ENCODE measurements around the gene CA9.

CA9 gene

GRCh38 chr9:35669331-35670145, 4.2 kb upstream of the CA9 start:
- Histone ChIP-seq H3K27me3 (ENCODE audit: insufficient read depth, low read length) (peaks cover 7% of the 10 kb centered on the region), H3K4me3 (ENCODE audit: low read length) (no peak overlapping the region), H2AFZ (ENCODE audit: low read depth, low read length) (no peak overlapping the region), H3K36me3 (ENCODE audit: insufficient read depth, low read length) (no peaks in the 10 kb centered on the region), H3K4me1 (ENCODE audit: insufficient read depth, low read length) (peaks cover 4% of the 10 kb centered on the region), H3K9me3 (ENCODE audit: low read length) (no peaks in the 10 kb centered on the region)

- Histone ChIP-seq H3K27me3 (ENCODE audit: insufficient read depth, low read length) (peaks cover 13% of the 10 kb centered on the region), H3K4me3 (ENCODE audit: low read length) (no peak overlapping the region), H3K9me3 (ENCODE audit: low read length) (no peaks in the 10 kb centered on the region), H3K4me1 (ENCODE audit: insufficient read depth, low read length) (no peaks in the 10 kb centered on the region), H2AFZ (ENCODE audit: low read depth, low read length) (no peak overlapping the region), H3K36me3 (ENCODE audit: insufficient read depth, low read length) (no peaks in the 10 kb centered on the region)
Observed at GRCh38 chr9:35674025-35674361, 265 bp downstream of the CA9 start.

DNA sequence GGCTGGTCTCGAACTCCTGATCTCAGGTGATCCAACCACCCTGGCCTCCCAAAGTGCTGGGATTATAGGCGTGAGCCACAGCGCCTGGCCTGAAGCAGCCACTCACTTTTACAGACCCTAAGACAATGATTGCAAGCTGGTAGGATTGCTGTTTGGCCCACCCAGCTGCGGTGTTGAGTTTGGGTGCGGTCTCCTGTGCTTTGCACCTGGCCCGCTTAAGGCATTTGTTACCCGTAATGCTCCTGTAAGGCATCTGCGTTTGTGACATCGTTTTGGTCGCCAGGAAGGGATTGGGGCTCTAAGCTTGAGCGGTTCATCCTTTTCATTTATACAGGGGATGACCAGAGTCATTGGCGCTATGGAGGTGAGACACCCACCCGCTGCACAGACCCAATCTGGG, 1.5 kb downstream of the CA9 start:
- no peak overlapping the region for H3K4me3 ChIP-seq (ENCODE audit: low read length)
- H3K9me3 ChIP-seq (ENCODE audit: low read length), result no peaks in the 10 kb centered on the region
- H3K36me3 ChIP-seq (ENCODE audit: insufficient read depth, low read length), result no peaks in the 10 kb centered on the region
- peaks cover 13% of the 10 kb centered on the region for H3K27me3 ChIP-seq (ENCODE audit: insufficient read depth, low read length)
- no peaks in the 10 kb centered on the region for H3K4me1 ChIP-seq (ENCODE audit: insufficient read depth, low read length)
- H2AFZ ChIP-seq (ENCODE audit: low read depth, low read length), result no peak overlapping the region

- H3K4me3 ChIP-seq (ENCODE audit: low read length), result no peak overlapping the region
- peaks cover 13% of the 10 kb centered on the region for H3K27me3 ChIP-seq (ENCODE audit: insufficient read depth, low read length)
- no peaks in the 10 kb centered on the region for H3K36me3 ChIP-seq (ENCODE audit: insufficient read depth, low read length)
- H3K4me1 ChIP-seq (ENCODE audit: insufficient read depth, low read length), result no peaks in the 10 kb centered on the region
- no peaks in the 10 kb centered on the region for H3K9me3 ChIP-seq (ENCODE audit: low read length)
- H2AFZ ChIP-seq (ENCODE audit: low read depth, low read length), result no peak overlapping the region
Observed at GRCh38 chr9:35675732-35676392, 2.1 kb downstream of the CA9 start.

DNA sequence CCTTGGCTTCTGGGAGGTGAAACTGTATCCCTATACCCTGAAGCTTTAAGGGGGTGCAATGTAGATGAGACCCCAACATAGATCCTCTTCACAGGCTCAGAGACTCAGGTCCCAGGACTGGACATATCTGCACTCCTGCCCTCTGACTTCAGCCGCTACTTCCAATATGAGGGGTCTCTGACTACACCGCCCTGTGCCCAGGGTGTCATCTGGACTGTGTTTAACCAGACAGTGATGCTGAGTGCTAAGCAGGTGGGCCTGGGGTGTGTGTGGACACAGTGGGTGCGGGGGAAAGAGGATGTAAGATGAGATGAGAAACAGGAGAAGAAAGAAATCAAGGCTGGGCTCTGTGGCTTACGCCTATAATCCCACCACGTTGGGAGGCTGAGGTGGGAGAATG, 5.4 kb downstream of the CA9 start:
- Histone ChIP-seq H3K27me3 (ENCODE audit: insufficient read depth, low read length) (peaks cover 9% of the 10 kb centered on the region), H2AFZ (ENCODE audit: low read depth, low read length) (no peak overlapping the region), H3K4me1 (ENCODE audit: insufficient read depth, low read length) (no peaks in the 10 kb centered on the region), H3K9me3 (ENCODE audit: low read length) (no peaks in the 10 kb centered on the region), H3K4me3 (ENCODE audit: low read length) (no peak overlapping the region), H3K36me3 (ENCODE audit: insufficient read depth, low read length) (no peaks in the 10 kb centered on the region)

DNA sequence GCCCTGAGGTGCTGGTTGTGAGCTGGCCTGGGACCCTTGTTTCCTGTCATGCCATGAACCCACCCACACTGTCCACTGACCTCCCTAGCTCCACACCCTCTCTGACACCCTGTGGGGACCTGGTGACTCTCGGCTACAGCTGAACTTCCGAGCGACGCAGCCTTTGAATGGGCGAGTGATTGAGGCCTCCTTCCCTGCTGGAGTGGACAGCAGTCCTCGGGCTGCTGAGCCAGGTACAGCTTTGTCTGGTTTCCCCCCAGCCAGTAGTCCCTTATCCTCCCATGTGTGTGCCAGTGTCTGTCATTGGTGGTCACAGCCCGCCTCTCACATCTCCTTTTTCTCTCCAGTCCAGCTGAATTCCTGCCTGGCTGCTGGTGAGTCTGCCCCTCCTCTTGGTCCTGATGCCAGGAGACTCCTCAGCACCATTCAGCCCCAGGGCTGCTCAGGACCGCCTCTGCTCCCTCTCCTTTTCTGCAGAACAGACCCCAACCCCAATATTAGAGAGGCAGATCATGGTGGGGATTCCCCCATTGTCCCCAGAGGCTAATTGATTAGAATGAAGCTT, 6.1 kb downstream of the CA9 start:
- no peak overlapping the region for H3K4me3 ChIP-seq (ENCODE audit: low read length)
- H3K36me3 ChIP-seq (ENCODE audit: insufficient read depth, low read length), result no peaks in the 10 kb centered on the region
- H3K27me3 ChIP-seq (ENCODE audit: insufficient read depth, low read length), result peaks cover 4% of the 10 kb centered on the region
- no peaks in the 10 kb centered on the region for H3K9me3 ChIP-seq (ENCODE audit: low read length)
- H3K4me1 ChIP-seq (ENCODE audit: insufficient read depth, low read length), result no peaks in the 10 kb centered on the region
- H2AFZ ChIP-seq (ENCODE audit: low read depth, low read length), result no peak overlapping the region

- H3K4me3 ChIP-seq (ENCODE audit: low read length), result no peak overlapping the region
- no peaks in the 10 kb centered on the region for H3K4me1 ChIP-seq (ENCODE audit: insufficient read depth, low read length)
- peaks cover 4% of the 10 kb centered on the region for H3K27me3 ChIP-seq (ENCODE audit: insufficient read depth, low read length)
- H2AFZ ChIP-seq (ENCODE audit: low read depth, low read length), result no peak overlapping the region
- H3K9me3 ChIP-seq (ENCODE audit: low read length), result no peaks in the 10 kb centered on the region
- H3K36me3 ChIP-seq (ENCODE audit: insufficient read depth, low read length), result no peaks in the 10 kb centered on the region
Observed at GRCh38 chr9:35680331-35681105, 6.8 kb downstream of the CA9 start.

- H3K36me3 ChIP-seq (ENCODE audit: insufficient read depth, low read length), result no peaks in the 10 kb centered on the region
- no peaks in the 10 kb centered on the region for H3K4me1 ChIP-seq (ENCODE audit: insufficient read depth, low read length)
- no peaks in the 10 kb centered on the region for H3K9me3 ChIP-seq (ENCODE audit: low read length)
- H2AFZ ChIP-seq (ENCODE audit: low read depth, low read length), result no peak overlapping the region
- H3K4me3 ChIP-seq (ENCODE audit: low read length), result no peak overlapping the region
- peaks cover 4% of the 10 kb centered on the region for H3K27me3 ChIP-seq (ENCODE audit: insufficient read depth, low read length)
Observed at GRCh38 chr9:35681341-35682002, 7.7 kb downstream of the CA9 start.

- Histone ChIP-seq H3K4me3 (ENCODE audit: low read length) (no peak overlapping the region), H2AFZ (ENCODE audit: low read depth, low read length) (no peak overlapping the region), H3K27me3 (ENCODE audit: insufficient read depth, low read length) (peaks cover 3% of the 10 kb centered on the region), H3K4me1 (ENCODE audit: insufficient read depth, low read length) (no peaks in the 10 kb centered on the region), H3K9me3 (ENCODE audit: low read length) (no peaks in the 10 kb centered on the region), H3K36me3 (ENCODE audit: insufficient read depth, low read length) (no peaks in the 10 kb centered on the region)
Observed at GRCh38 chr9:35682051-35682450, 8.3 kb downstream of the CA9 start.

- H3K4me3 ChIP-seq (ENCODE audit: low read length), result no peak overlapping the region
- H3K9me3 ChIP-seq (ENCODE audit: low read length), result no peaks in the 10 kb centered on the region
- no peaks in the 10 kb centered on the region for H3K36me3 ChIP-seq (ENCODE audit: insufficient read depth, low read length)
- no peaks in the 10 kb centered on the region for H3K27me3 ChIP-seq (ENCODE audit: insufficient read depth, low read length)
- H3K4me1 ChIP-seq (ENCODE audit: insufficient read depth, low read length), result no peaks in the 10 kb centered on the region
- no peak overlapping the region for H2AFZ ChIP-seq (ENCODE audit: low read depth, low read length)
Observed at GRCh38 chr9:35682520-35683315, 9.0 kb downstream of the CA9 start.

- Histone ChIP-seq H3K27me3 (ENCODE audit: insufficient read depth, low read length) (no peaks in the 10 kb centered on the region), H3K4me3 (ENCODE audit: low read length) (no peak overlapping the region), H3K9me3 (ENCODE audit: low read length) (no peaks in the 10 kb centered on the region), H3K36me3 (ENCODE audit: insufficient read depth, low read length) (no peaks in the 10 kb centered on the region), H2AFZ (ENCODE audit: low read depth, low read length) (no peak overlapping the region), H3K4me1 (ENCODE audit: insufficient read depth, low read length) (no peaks in the 10 kb centered on the region)
Observed at GRCh38 chr9:35683323-35683722, 9.6 kb downstream of the CA9 start.

DNA sequence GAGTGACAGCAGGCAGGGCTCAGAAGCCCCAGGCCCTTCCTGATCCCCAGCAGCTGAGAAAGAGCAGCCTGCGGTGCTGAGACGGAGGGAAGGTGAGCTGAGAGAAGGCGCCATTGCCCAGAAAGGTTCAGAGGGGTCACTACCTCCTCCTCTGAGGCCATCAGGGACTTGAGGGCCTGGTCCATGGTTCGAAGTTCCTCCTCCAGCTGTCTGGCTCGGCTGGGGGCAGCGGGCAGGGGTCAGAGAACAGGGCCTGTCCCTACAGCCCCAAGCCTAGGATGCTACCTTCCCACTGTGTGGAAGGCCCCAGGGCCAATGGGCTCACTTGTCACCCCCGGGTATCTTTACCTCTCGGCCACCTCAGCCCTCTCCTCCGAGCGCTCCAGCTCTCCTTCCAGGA, 11.2 kb downstream of the CA9 start:
- Histone ChIP-seq H3K9me3 (ENCODE audit: low read length) (no peaks in the 10 kb centered on the region), H3K36me3 (ENCODE audit: insufficient read depth, low read length) (no peaks in the 10 kb centered on the region), H2AFZ (ENCODE audit: low read depth, low read length) (no peak overlapping the region), H3K27me3 (ENCODE audit: insufficient read depth, low read length) (no peaks in the 10 kb centered on the region), H3K4me3 (ENCODE audit: low read length) (no peak overlapping the region), H3K4me1 (ENCODE audit: insufficient read depth, low read length) (no peaks in the 10 kb centered on the region)

Data from neuron (in vitro differentiated cells).